Motor neuron (in vitro differentiated cells): ENCODE measurements around the gene IGFBP5. TPM values are rescaled to one million over a fixed set of nuclear protein-coding genes. Genes with fewer than 3 reads are reported as not detected.

Experiments
- ATAC-seq, 8 experiments: fragments of 200-7000 bp; cut with Tn5 transposase; replicated peaks in 6 of 8; 2 replicates each; pipeline ENCODE4 v1.8.0; 2021; ENCODE audit warnings: mild to moderate bottlenecking in 8 of 8, moderate library complexity in 8 of 8
- H3K27ac ChIP-seq, 2 donors: fragments of 250-450 bp; sonication (Bioruptor Pico); 2 replicates each; pipeline ENCODE4 v1.9.0; 2021; ENCODE audit warnings: antibody characterized with exemption in 2 of 2, mild to moderate bottlenecking in 2 of 2, moderate library complexity in 1 of 2
- H3K4me1 ChIP-seq, 2 donors: fragments of 250-450 bp; sonication (Bioruptor Pico); replicated peaks in 1 of 2; 2 replicates each; pipeline ENCODE4 v1.6.1; 2021; ENCODE audit warnings: antibody characterized with exemption in 2 of 2, mild to moderate bottlenecking in 2 of 2, moderate library complexity in 1 of 2
- H3K4me3 ChIP-seq, 5 donors: fragments of 250-450 bp; sonication (Bioruptor Pico); 2 replicates each; pipeline ENCODE4 v1.9.0; 2021; ENCODE audit warnings: antibody characterized with exemption in 5 of 5, mild to moderate bottlenecking in 5 of 5, moderate library complexity in 4 of 5
- WGBS, 10 experiments: fragments of 450-650 bp; shearing (Covaris generic); methylation state at CpG; one replicate each; pipeline ENCODE4 v1.0.0; 2022; 5-methylcytosine and 5-hydroxymethylcytosine counted together
- in situ Hi-C, 9 experiments: fragments of 400-800 bp; cut with MboI; loops; one replicate each; pipeline ENCODE4 v1.15.0; 2021; ENCODE audit warnings: low sequenced_read_pairs in 9 of 9, low pct_unique_long_range_greater_than_20kb in 2 of 9; ENCODE audit not compliant: unreplicated experiment in 9 of 9
- total RNA-seq, 8 experiments: library from RNA; unstranded; fragments of 300-600 nt; gene quantifications; 2 replicates each; pipeline versions ENCODE4 v1.2.3 to v1.2.4, GENCODE V29; 2022

The IGFBP5 gene
- total RNA-seq = 100 to 1,000 TPM in 2 of 8 experiments, 10 to 100 TPM in 4, 1 to 10 TPM in 2; 3.3 to 975 (median 37.8) TPM

DNA sequence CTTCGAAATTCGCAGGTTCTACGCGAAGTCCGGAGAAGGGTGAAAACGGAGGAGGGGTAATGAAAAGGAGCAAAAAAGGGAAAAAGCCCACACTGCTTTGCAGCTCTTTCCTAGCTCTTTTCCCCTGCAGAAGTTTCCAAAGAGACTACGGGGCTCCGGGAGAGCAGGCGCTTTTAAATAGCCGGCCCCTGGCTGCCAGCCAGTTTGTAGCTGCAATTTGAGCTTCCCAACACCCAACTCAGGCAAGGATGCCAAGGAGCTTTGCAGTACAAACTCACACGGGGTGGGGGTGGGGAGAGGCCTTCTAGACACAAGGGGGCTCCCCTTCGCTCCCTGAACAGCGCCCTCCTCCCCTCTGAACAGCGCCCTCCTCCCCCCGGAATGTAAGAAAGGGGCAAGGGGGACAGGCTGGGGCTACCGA is at the start of gene IGFBP5:
TSS of gene IGFBP5 (minus strand) at position 149 of the 421 bp plus-strand sequence. CDS start 774 bp downstream, outside the sequence.
- Histone ChIP-seq H3K27ac (peak within 1 kb of the TSS; percentile 19 to 61), H3K4me1 (peaks cover 55 to 68% of the 10 kb centered on the region in 2 donors), H3K4me3 (peak within 1 kb of the TSS; percentile 33 to 48 (median 36))
- ATAC-seq = peak in 2 of 8 experiments; percentile 7
- 0 to 27% (median 7%) methylated on average over 1 to 7 of the region's 16 CpGs; no CpG with 5 or more reads in 4 of the 10 experiments for WGBS, 10 experiments
- in situ Hi-C loops = loop anchor here (10.0 to 25.0 kb wide), 5 partner anchors 467 to 1017 kb away; no protein-coding TSS in a partner anchor

DNA sequence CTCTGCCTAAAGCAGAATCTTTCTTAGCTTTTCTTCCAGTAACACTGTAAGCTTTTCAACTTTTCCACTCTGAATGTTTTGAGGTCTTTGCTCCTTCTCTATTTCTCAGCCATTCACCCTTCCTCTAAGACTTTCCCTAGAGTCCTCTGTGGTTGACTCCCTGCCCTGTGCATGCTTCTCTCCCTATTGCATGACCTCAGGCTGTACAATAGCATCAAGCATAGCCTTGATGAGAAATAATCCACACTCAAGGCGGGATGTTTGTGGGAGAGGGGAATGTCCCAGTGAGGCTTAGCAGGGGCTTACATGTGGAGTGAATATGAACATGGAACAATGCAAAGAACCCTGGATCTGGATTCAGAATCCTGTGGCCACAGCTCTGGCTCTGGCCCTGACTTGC is 48.4 kb upstream of the IGFBP5 start:
- Histone ChIP-seq H3K4me3 (no peak overlapping the region), H3K27ac (no peak overlapping the region), H3K4me1 (peaks cover 0 to 4% of the 10 kb centered on the region in 2 donors)
- ATAC-seq = peak in 1 of 8 experiments; percentile 41
- WGBS, 10 experiments = 17 to 88% (median 75%) methylated on average over 1 of the region's 1 CpG; no CpG with 5 or more reads in 5 of the 10 experiments
- in situ Hi-C loops = no loop called here

GRCh38 chr2:216742411-216742810 is 47.1 kb upstream of the IGFBP5 start:
- no peak overlapping the region for H3K27ac ChIP-seq
- in situ Hi-C loops = no loop called here
- peaks cover 4 to 10% of the 10 kb centered on the region in 2 donors for H3K4me1 ChIP-seq
- H3K4me3 ChIP-seq = no peak overlapping the region
- 0 to 100% (median 86%) methylated on average over 1 to 3 of the region's 3 CpGs; no CpG with 5 or more reads in 4 of the 10 experiments for WGBS, 10 experiments
- no peak for ATAC-seq

GRCh38 chr2:216741223-216741593 is 45.9 kb upstream of the IGFBP5 start:
- ATAC-seq = no peak
- no peak overlapping the region for H3K27ac ChIP-seq
- H3K4me1 ChIP-seq = peaks cover 6 to 11% of the 10 kb centered on the region in 2 donors
- in situ Hi-C loops = no loop called here
- H3K4me3 ChIP-seq = no peak overlapping the region
- WGBS, 10 experiments = 25 to 100% (median 100%) methylated on average over 1 of the region's 2 CpGs; no CpG with 5 or more reads in 5 of the 10 experiments

DNA sequence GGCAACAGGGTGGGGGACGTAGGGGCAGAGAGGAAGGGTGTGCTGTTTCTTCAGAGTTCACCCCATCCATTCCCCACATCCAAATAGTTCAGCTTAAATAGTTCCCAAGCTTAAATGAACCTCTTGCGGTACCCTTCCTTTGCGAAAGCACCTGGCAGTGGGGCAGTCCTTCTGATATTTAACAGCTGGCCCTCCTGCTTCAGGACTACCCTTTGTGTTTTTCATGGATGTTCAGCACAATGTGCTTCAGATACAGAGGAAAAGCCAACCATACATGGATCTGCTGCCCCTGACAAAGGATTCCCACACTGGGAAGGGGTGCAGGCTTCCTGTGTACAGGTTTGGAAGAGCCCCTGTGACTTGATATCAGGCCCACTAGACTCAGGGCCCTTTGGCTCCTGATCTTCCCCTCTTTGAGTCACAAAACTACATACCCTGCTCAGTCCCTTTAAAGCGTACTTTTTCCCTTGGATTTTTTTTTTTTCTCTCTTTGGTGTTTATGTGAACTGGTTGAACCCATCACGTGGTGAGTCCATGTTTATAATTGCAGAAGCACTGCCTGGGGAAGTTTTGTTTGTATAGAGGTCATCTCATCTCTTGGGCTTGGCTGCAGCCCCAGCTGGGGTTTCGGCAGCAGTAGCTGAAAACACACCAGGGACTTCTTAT is 45.3 kb upstream of the IGFBP5 start:
- peak in 3 of 8 experiments; percentile 18 to 59 (median 26) for ATAC-seq
- peaks cover 11 to 14% of the 10 kb centered on the region in 2 donors for H3K4me1 ChIP-seq
- 20 to 100% (median 71%) methylated on average over 2 to 3 of the region's 6 CpGs; no CpG with 5 or more reads in 3 of the 10 experiments for WGBS, 10 experiments
- in situ Hi-C loops = no loop called here
- no peak overlapping the region for H3K27ac ChIP-seq
- H3K4me3 ChIP-seq = no peak overlapping the region

DNA sequence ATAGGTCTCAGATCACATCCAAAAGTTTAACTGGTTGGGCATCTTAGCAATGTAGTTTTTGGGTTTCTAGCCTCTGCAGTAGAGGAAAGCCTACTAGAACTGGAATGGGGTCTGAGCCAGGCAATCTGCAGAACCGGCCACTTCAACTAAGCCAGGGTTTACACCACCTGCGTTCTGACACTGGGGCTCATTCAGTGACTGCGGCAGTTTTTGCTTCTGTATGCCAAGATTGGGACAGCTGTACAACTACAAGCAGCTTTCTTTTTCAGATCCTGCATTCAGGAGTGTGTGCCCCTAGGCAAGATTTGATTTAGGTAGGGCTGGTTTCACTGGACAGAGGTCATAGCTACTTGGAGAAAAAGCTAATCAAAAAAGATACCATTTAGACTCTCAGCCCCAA is 43.7 kb upstream of the IGFBP5 start:
- ATAC-seq = no peak
- in situ Hi-C loops = no loop called here
- WGBS, 10 experiments = 22 to 100% (median 80%) methylated on average over 1 to 3 of the region's 3 CpGs; no CpG with 5 or more reads in 3 of the 10 experiments
- H3K27ac ChIP-seq = no peak overlapping the region
- peaks cover 17 to 23% of the 10 kb centered on the region in 2 donors for H3K4me1 ChIP-seq
- H3K4me3 ChIP-seq = no peak overlapping the region

GRCh38 chr2:216737676-216738075 is 42.3 kb upstream of the IGFBP5 start:
- no peak for ATAC-seq
- Histone ChIP-seq H3K27ac (no peak overlapping the region), H3K4me1 (peaks cover 17 to 23% of the 10 kb centered on the region in 2 donors), H3K4me3 (no peak overlapping the region)
- WGBS, 10 experiments = 34 to 91% (median 84%) methylated on average over 3 to 4 of the region's 4 CpGs; no CpG with 5 or more reads in 2 of the 10 experiments
- in situ Hi-C loops = no loop called here

GRCh38 chr2:216736326-216736725 is 41.0 kb upstream of the IGFBP5 start:
- ATAC-seq = no peak
- in situ Hi-C loops = no loop called here
- Histone ChIP-seq H3K4me3 (no peak overlapping the region), H3K4me1 (peaks cover 17 to 23% of the 10 kb centered on the region in 2 donors), H3K27ac (no peak overlapping the region)
- WGBS, 10 experiments = no CpG with 5 or more reads among the region's 1 CpG

DNA sequence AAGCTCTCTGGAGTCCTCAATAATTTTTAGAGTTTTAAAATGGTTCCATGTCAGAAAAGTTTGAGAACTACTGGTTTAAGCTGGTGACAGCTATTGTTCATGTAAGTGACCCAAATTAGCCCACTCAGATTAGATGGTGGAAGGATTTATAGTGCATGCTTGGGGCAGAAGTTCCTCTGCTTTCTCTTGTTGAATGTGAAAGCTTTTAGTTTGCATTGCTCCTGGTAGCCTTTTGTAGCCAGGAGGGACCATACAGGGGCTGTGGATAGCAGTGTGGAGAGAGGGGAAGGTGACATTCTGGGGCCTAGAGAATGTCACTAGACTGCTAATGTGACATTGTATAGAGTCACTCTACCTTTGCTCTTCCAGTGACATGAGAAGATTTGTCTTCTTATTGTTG is 40.3 kb upstream of the IGFBP5 start:
- ATAC-seq = peak in 5 of 8 experiments; percentile 29 to 63 (median 50)
- in situ Hi-C loops = no loop called here
- Histone ChIP-seq H3K27ac (peak overlapping the region in 1 of 2 donors; percentile 18), H3K4me1 (peaks cover 15 to 23% of the 10 kb centered on the region in 2 donors), H3K4me3 (no peak overlapping the region)

- 2 to 82% (median 48%) methylated on average over 1 to 6 of the region's 6 CpGs; no CpG with 5 or more reads in 3 of the 10 experiments for WGBS, 10 experiments
- peak in 7 of 8 experiments; percentile 64 to 87 (median 75) for ATAC-seq
- Histone ChIP-seq H3K4me1 (peaks cover 13 to 23% of the 10 kb centered on the region in 2 donors), H3K4me3 (no peak overlapping the region), H3K27ac (no peak overlapping the region)
- in situ Hi-C loops = no loop called here
Observed at GRCh38 chr2:216735086-216735485, 39.7 kb upstream of the IGFBP5 start.

DNA sequence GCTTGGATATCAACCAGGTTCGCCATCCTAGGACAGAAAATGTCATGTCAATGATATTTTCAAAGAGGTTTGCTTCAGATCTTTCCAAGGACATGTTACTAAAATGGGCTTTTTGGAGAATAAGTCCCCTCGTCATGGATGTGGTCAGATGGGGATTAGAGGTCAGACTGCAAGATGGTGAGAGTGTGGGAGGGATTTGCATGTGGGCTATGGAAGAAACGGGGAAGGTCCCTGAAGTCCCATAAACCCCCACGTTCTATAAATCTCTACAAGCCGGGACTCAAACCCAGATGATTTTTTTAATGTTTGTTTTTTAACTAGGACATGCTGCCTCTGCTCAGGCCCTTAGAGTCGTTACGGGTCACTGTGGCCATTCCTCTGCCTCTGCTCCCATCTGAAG is 37.7 kb upstream of the IGFBP5 start:
- Histone ChIP-seq H3K4me3 (no peak overlapping the region), H3K27ac (no peak overlapping the region), H3K4me1 (peaks cover 13 to 19% of the 10 kb centered on the region in 2 donors)
- WGBS, 10 experiments = 39 to 95% (median 81%) methylated on average over 3 to 7 of the region's 7 CpGs; no CpG with 5 or more reads in 3 of the 10 experiments
- no peak for ATAC-seq
- in situ Hi-C loops = no loop called here

DNA sequence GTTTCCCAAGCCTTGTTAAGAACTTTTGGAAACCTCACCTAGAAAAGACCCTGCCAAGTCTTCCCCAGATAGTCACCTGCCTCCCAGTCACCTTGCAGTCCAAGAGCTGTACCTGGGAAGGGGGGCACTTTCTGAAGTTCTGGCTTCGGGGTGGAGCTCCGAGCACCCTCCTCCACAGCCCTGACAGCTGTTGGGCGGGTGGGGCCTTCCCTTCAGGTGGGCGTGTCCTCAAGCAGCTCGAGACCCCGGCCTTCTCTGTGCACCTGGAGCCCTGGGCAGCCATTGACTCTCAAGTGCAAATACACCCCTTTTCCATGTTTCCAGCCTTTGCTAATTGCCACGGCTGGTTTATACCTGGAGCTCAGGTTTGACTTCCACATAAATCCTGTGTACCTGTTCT is 37.0 kb upstream of the IGFBP5 start:
- H3K4me1 ChIP-seq = peaks cover 13% of the 10 kb centered on the region in 2 donors
- H3K27ac ChIP-seq = no peak overlapping the region
- ATAC-seq = no peak
- in situ Hi-C loops = no loop called here
- H3K4me3 ChIP-seq = no peak overlapping the region
- 64 to 100% (median 81%) methylated on average over 1 to 5 of the region's 7 CpGs; no CpG with 5 or more reads in 4 of the 10 experiments for WGBS, 10 experiments

GRCh38 chr2:216731465-216731864 is 36.1 kb upstream of the IGFBP5 start:
- no peak overlapping the region for H3K27ac ChIP-seq
- no peak for ATAC-seq
- peaks cover 13% of the 10 kb centered on the region in 2 donors for H3K4me1 ChIP-seq
- in situ Hi-C loops = no loop called here
- no peak overlapping the region for H3K4me3 ChIP-seq
- WGBS, 10 experiments = 20 to 94% (median 72%) methylated on average over 1 to 5 of the region's 5 CpGs; no CpG with 5 or more reads in 2 of the 10 experiments
